HepG2 (cell line): ENCODE data around the gene YY1. TPM values are rescaled to one million over a fixed set of nuclear protein-coding genes. Genes with fewer than 3 reads are reported as not detected.

ENCODE experiments used
- ETV5 ChIP-seq: IDR thresholded peaks from 2 replicates; pipeline ENCODE4 v1.6.1; 2018; ENCODE audit warnings: missing biosample characterization, missing genetic modification reagents, inconsistent platforms, borderline replicate concordance
- ETV6 ChIP-seq: sonication (generic); formaldehyde crosslinking; conservative IDR thresholded peaks from 2 replicates; pipeline ENCODE4 v1.4.0; 2020; ENCODE audit warnings: missing genetic modification reagents
- HHEX ChIP-seq: IDR thresholded peaks from 2 replicates; pipeline ENCODE4 v1.6.1; 2016; ENCODE audit warnings: control low read depth
- IRF2 ChIP-seq: IDR thresholded peaks from 2 replicates; pipeline ENCODE4 v1.6.1; 2018; ENCODE audit warnings: missing genetic modification reagents, missing compliant biosample characterization
- PHF5A ChIP-seq: IDR thresholded peaks from one replicate; pipeline ENCODE4 v1.6.1; 2018; ENCODE audit warnings: low read depth, missing genetic modification reagents; ENCODE audit not compliant: unreplicated experiment
- RARG ChIP-seq: sonication (generic); formaldehyde crosslinking; IDR thresholded peaks from 2 replicates; pipeline ENCODE4 v1.4.0; 2020; ENCODE audit warnings: low read depth, mild to moderate bottlenecking, missing genetic modification reagents
- RNF2 ChIP-seq: fragments of 450-650 bp; conservative IDR thresholded peaks from 2 replicates; pipeline ENCODE4 v1.6.1; 2016; ENCODE audit warnings: low read depth
- RORA ChIP-seq: sonication (generic); formaldehyde crosslinking; IDR thresholded peaks from 2 replicates; pipeline ENCODE4 v1.5.0; 2020; ENCODE audit warnings: mild to moderate bottlenecking, missing genetic modification reagents, moderate library complexity
- TBX3 ChIP-seq: fragments of 450-650 bp; IDR thresholded peaks from 2 replicates; pipeline ENCODE4 v1.6.1; 2017; ENCODE audit warnings: antibody characterized with exemption, mild to moderate bottlenecking, inconsistent platforms, borderline replicate concordance
- ZBTB38 ChIP-seq: sonication (generic); formaldehyde crosslinking; IDR thresholded peaks from 2 replicates; pipeline ENCODE4 v1.5.1; 2020; ENCODE audit warnings: mild to moderate bottlenecking, missing genetic modification reagents
- ZC3H13 ChIP-seq: sonication (generic); formaldehyde crosslinking; IDR thresholded peaks from 2 replicates; pipeline ENCODE4 v1.8.1; 2023; ENCODE audit warnings: mild to moderate bottlenecking, missing genetic modification reagents, moderate library complexity
- ZFP90 ChIP-seq: sonication (generic); formaldehyde crosslinking; IDR thresholded peaks from 2 replicates; pipeline ENCODE4 v1.8.0; 2022; ENCODE audit warnings: missing genetic modification reagents, mild to moderate bottlenecking, inconsistent platforms, borderline replicate concordance
- ZNF205 ChIP-seq: IDR thresholded peaks from 2 replicates; pipeline ENCODE4 v1.6.1; 2018; ENCODE audit warnings: missing biosample characterization, missing genetic modification reagents
- ZNF24 ChIP-seq: fragments of 450-650 bp; IDR thresholded peaks from 2 replicates; pipeline ENCODE4 v1.6.1; 2017; ENCODE audit warnings: antibody characterized with exemption, mild to moderate bottlenecking
- ZNF878 ChIP-seq: sonication (generic); formaldehyde crosslinking; IDR thresholded peaks from 2 replicates; pipeline ENCODE4 v1.8.1; 2023; ENCODE audit warnings: mild to moderate bottlenecking, missing genetic modification reagents, moderate library complexity
- ZSCAN12 ChIP-seq: sonication (generic); formaldehyde crosslinking; IDR thresholded peaks from 2 replicates; pipeline ENCODE4 v1.9.0; 2021; ENCODE audit warnings: mild to moderate bottlenecking, missing genetic modification reagents
- polyA plus RNA-seq, 8 experiments: library from polyadenylated mRNA; depleted of rRNA in 3 of 8; stranded (reverse) in 7 of 8; unstranded in 1 of 8; fragments of >200 nt; fragmentation: Illumina TruSeq in 4 of 8; extraction: Trizol in 4 of 8; gene quantifications; 2 replicates each; pipeline versions ENCODE4 v1.2.1 to v1.2.3, GENCODE V29; 2011 to 2016; ENCODE audit warnings: low read depth in 4 of 8, missing spikeins in 1 of 8, mixed read lengths in 1 of 8; ENCODE audit not compliant: insufficient read depth in 1 of 8
- total RNA-seq, 5 experiments: library from RNA; depleted of rRNA; stranded (reverse); fragments of >200 nt; fragmentation: Illumina TruSeq; extraction: Trizol; gene quantifications; 2 replicates each; pipeline ENCODE4 v1.2.3, GENCODE V29; 2016; ENCODE audit warnings: low read depth in 1 of 5
- TF ChIP-seq, protein P1 (sequence below): conservative IDR thresholded peaks from 2 replicates; pipeline ENCODE4 v1.6.1; 2018; ENCODE audit warnings: missing genetic modification reagents
- TF ChIP-seq, protein P2 (sequence below): sonication (generic); formaldehyde crosslinking; IDR thresholded peaks from 2 replicates; pipeline ENCODE4 v1.5.1; 2020; ENCODE audit warnings: missing genetic modification reagents, mild to moderate bottlenecking, borderline replicate concordance
- TF ChIP-seq, protein P3 (sequence below): sonication (generic); formaldehyde crosslinking; IDR thresholded peaks from 2 replicates; pipeline ENCODE4 v1.4.0; 2020; ENCODE audit warnings: low read depth, mild to moderate bottlenecking, missing genetic modification reagents
- TF ChIP-seq, protein P4 (sequence below): sonication (generic); formaldehyde crosslinking; IDR thresholded peaks from 2 replicates; pipeline ENCODE4 v1.4.0; 2020; ENCODE audit warnings: mild to moderate bottlenecking, missing genetic modification reagents

YY1 gene
- total and polyA plus RNA-seq, 2 of the 13 experiments (the other 11 are each of a cell fraction or from before 2014, with no cell fraction given) = 29.4 to 68.1 TPM

DNA sequence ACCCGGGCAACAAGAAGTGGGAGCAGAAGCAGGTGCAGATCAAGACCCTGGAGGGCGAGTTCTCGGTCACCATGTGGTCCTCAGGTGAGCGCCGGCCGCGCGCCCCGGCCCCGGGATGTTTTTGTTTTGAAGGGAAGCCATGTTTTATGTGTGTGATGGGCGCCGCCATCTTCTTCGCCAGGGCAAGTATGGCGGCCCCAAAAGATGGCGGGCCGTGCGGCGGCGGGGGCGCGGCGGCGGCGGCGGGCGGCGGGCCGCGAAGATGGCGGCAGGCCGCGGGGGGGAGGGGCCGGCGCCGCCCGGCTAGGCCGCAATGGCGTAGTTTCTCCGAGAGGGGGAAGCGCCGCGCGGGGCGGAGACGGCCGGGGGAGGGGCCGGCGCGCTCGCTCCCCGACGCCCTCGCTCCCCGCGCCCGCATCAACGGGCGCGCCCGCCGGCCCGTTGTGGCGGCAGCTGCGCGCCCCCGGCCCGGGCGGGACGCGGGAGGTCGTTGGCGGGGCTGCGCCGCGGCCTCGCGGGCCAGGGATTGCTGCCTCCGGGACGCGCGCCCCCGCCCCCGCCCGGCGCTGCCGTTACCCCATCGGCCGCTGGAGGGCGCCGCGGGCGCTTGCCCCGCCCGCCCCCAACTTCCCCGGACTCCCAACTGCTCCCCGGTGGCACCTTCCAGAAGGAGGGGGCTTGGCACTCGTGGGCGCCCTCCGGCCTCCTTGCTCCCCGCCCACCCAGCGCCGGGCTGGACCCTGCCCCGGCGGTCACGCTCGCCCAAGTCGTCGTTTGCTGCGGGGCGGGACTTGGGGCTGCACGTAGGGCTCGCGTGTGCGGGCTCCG is 1.1 kb downstream of the YY1 start (continued):
- TF ChIP-seq, protein P1, sequence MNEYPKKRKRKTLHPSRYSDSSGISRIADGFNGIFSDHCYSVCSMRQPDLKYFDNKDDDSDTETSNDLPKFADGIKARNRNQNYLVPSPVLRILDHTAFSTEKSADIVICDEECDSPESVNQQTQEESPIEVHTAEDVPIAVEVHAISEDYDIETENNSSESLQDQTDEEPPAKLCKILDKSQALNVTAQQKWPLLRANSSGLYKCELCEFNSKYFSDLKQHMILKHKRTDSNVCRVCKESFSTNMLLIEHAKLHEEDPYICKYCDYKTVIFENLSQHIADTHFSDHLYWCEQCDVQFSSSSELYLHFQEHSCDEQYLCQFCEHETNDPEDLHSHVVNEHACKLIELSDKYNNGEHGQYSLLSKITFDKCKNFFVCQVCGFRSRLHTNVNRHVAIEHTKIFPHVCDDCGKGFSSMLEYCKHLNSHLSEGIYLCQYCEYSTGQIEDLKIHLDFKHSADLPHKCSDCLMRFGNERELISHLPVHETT (CRISPR knock-in tag) = peak; percentile 90
- TF ChIP-seq ZNF24 (no peak), IRF2 (CRISPR knock-in tag) (no peak), ETV5 (no peak), ZBTB38 (peak; percentile 63; the same call in 1 of the 2 replicates), RNF2 (no peak), RARG (no peak), ZSCAN12 (CRISPR knock-in tag) (no peak), TBX3 (no peak), ETV6 (CRISPR knock-in tag) (peak; percentile 52; the same call in 1 of the 2 replicates), ZFP90 (CRISPR knock-in tag) (0 out of 2 replicates have a peak, but pooled peaks have one; percentile 52), ZC3H13 (CRISPR knock-in tag) (peak; percentile 82), HHEX (CRISPR knock-in tag) (no peak), PHF5A (no peak), ZNF205 (CRISPR knock-in tag) (peak; percentile 71), RORA (CRISPR knock-in tag) (no peak), ZNF878 (no peak)
- TF ChIP-seq, protein P2, sequence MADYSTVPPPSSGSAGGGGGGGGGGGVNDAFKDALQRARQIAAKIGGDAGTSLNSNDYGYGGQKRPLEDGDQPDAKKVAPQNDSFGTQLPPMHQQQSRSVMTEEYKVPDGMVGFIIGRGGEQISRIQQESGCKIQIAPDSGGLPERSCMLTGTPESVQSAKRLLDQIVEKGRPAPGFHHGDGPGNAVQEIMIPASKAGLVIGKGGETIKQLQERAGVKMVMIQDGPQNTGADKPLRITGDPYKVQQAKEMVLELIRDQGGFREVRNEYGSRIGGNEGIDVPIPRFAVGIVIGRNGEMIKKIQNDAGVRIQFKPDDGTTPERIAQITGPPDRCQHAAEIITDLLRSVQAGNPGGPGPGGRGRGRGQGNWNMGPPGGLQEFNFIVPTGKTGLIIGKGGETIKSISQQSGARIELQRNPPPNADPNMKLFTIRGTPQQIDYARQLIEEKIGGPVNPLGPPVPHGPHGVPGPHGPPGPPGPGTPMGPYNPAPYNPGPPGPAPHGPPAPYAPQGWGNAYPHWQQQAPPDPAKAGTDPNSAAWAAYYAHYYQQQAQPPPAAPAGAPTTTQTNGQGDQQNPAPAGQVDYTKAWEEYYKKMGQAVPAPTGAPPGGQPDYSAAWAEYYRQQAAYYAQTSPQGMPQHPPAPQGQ = no peak
- TF ChIP-seq, protein P3, sequence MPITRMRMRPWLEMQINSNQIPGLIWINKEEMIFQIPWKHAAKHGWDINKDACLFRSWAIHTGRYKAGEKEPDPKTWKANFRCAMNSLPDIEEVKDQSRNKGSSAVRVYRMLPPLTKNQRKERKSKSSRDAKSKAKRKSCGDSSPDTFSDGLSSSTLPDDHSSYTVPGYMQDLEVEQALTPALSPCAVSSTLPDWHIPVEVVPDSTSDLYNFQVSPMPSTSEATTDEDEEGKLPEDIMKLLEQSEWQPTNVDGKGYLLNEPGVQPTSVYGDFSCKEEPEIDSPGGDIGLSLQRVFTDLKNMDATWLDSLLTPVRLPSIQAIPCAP (CRISPR knock-in tag) = no peak
- TF ChIP-seq, protein P4, sequence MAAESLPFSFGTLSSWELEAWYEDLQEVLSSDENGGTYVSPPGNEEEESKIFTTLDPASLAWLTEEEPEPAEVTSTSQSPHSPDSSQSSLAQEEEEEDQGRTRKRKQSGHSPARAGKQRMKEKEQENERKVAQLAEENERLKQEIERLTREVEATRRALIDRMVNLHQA (CRISPR knock-in tag) = no peak
